Endothelial cell of umbilical vein (primary cell): ENCODE results near the gene KDM4B. TPM values are rescaled to one million over a fixed set of nuclear protein-coding genes. Genes with fewer than 3 reads are reported as not detected.
"Not testable (repeated sequence)": the region's sequence is repeated elsewhere in the genome, so short reads cannot be mapped to it uniquely, and the experiment has no call there.

Experiments used
- BruUV-seq: library from RNA; stranded (reverse); fragments of 400-500 nt; replicated peaks from 2 replicates; lab custom pipeline; 2021; lab: Mats Ljungman, UMichigan
- CTCF ChIA-PET: fragments of 300-600, 350-600 bp; sonication (Branson Sonifier 250); formaldehyde crosslinking; loops from one replicate; lab custom pipeline; 2021; ENCODE audit warnings: antibody characterized with exemption, inconsistent platforms; lab: Charles Lee
- POLR2A ChIA-PET: fragments of 300-600, 350-600 bp; sonication (Branson Sonifier 250); formaldehyde crosslinking; loops from one replicate; lab custom pipeline; 2021; ENCODE audit warnings: antibody characterized with exemption, inconsistent platforms; lab: Charles Lee
- DNase-seq: peaks from one replicate; pipeline ENCODE4 v3.0.0-alpha.2; 2011; ENCODE audit warnings: low read depth, low spot score
- FAIRE-seq: peaks from 2 replicates; lab custom pipeline; 2011; peaks lifted over from hg19 to GRCh38; lab: Jason Lieb, UNC
- H2AFZ ChIP-seq: 2 replicates; pipeline ENCODE4 v1.6.0; 2012; ENCODE audit warnings: low read depth, low read length, control low read depth, inconsistent platforms
- H3K27ac ChIP-seq: 2 replicates; pipeline ENCODE4 v1.5.1; 2011; ENCODE audit warnings: low read depth, mild to moderate bottlenecking, control low read depth, low read length, moderate library complexity; ENCODE audit not compliant: insufficient read depth
- H3K27me3 ChIP-seq, 2 experiments: 2 replicates each; pipeline versions ENCODE4 v1.6.0 to v1.6.1; 2011; ENCODE audit warnings: low read length in 2 of 2, mixed read lengths in 1 of 2; ENCODE audit not compliant: control insufficient read depth in 2 of 2, insufficient read depth in 2 of 2
- H3K36me3 ChIP-seq, 2 experiments: 2 replicates in 1 of 2; 3 replicates in 1 of 2; pipeline ENCODE4 v1.5.1; 2011; ENCODE audit warnings: low read length in 2 of 2, mild to moderate bottlenecking in 1 of 2, moderate library complexity in 1 of 2; ENCODE audit not compliant: control insufficient read depth in 2 of 2, insufficient read depth in 2 of 2; ENCODE audit errors: extremely low read depth in 1 of 2
- H3K4me1 ChIP-seq: 3 replicates; pipeline ENCODE4 v1.5.1; 2011; ENCODE audit warnings: mild to moderate bottlenecking, low read length; ENCODE audit not compliant: control insufficient read depth, insufficient read depth; ENCODE audit errors: extremely low read depth
- H3K4me2 ChIP-seq: 2 replicates; pipeline ENCODE4 v1.6.1; 2011; ENCODE audit warnings: low read length, control low read depth, mixed read lengths; ENCODE audit not compliant: insufficient read depth
- H3K4me3 ChIP-seq, 3 experiments: fragments of 200-600 bp in 1 of 3; sonication (generic), shearing (Covaris generic) in 1 of 3; replicated peaks in 1 of 3; 2 replicates each; pipeline ENCODE4 v1.5.1; 2011 to 2016; ENCODE audit warnings: control low read depth in 3 of 3, low read length in 3 of 3, mild to moderate bottlenecking in 2 of 3, inconsistent platforms in 1 of 3, low read depth in 1 of 3, moderate library complexity in 1 of 3; ENCODE audit not compliant: insufficient read depth in 1 of 3
- H3K79me2 ChIP-seq: 2 replicates; pipeline ENCODE4 v1.6.0; 2012; ENCODE audit warnings: low read length, inconsistent platforms; ENCODE audit not compliant: control insufficient read depth, insufficient read depth
- H3K9ac ChIP-seq: replicated peaks from 2 replicates; pipeline ENCODE3; 2011; ENCODE audit warnings: low read length, control low read depth; ENCODE audit not compliant: insufficient read depth; ENCODE audit errors: extremely low read depth
- H3K9me1 ChIP-seq: replicated peaks from 3 replicates; pipeline ENCODE4 v1.6.0; 2011; ENCODE audit warnings: mild to moderate bottlenecking, low read length; ENCODE audit not compliant: control insufficient read depth, insufficient read depth; ENCODE audit errors: extremely low read depth
- H3K9me3 ChIP-seq: replicated peaks from 2 replicates; pipeline ENCODE4 v1.5.1; 2012; ENCODE audit warnings: low read length, inconsistent platforms; ENCODE audit not compliant: control insufficient read depth, insufficient read depth
- H4K20me1 ChIP-seq: replicated peaks from 2 replicates; pipeline ENCODE3; 2011; ENCODE audit warnings: mild to moderate bottlenecking, low read length; ENCODE audit not compliant: control insufficient read depth, insufficient read depth; ENCODE audit errors: extremely low read depth
- CTCF ChIP-seq, 2 donors: IDR thresholded peaks; 1 replicate in 1 of 2; 2 replicates in 1 of 2; pipeline ENCODE4 v1.5.1; 2011; ENCODE audit warnings: low read length in 2 of 2, mild to moderate bottlenecking in 2 of 2, moderate library complexity in 2 of 2, control low read depth in 1 of 2, inconsistent platforms in 1 of 2, low read depth in 1 of 2; ENCODE audit not compliant: insufficient read depth in 1 of 2; ENCODE audit errors: extremely low read depth in 1 of 2
- EZH2 ChIP-seq: IDR thresholded peaks from 2 replicates; pipeline ENCODE4 v1.6.1; 2012; ENCODE audit warnings: borderline replicate concordance, low read depth, mild to moderate bottlenecking, moderate library complexity, low read length, inconsistent platforms; ENCODE audit not compliant: severe bottlenecking
- FOS ChIP-seq: IDR thresholded peaks from 2 replicates; pipeline ENCODE4 v1.6.1; 2011; ENCODE audit warnings: mild to moderate bottlenecking, low read length, moderate library complexity, borderline replicate concordance; ENCODE audit not compliant: insufficient read depth
- GATA2 ChIP-seq: IDR thresholded peaks from 2 replicates; pipeline ENCODE4 v1.7.0; 2011; ENCODE audit warnings: low read depth, mild to moderate bottlenecking, moderate library complexity, mixed read lengths, low read length; ENCODE audit not compliant: insufficient read length, insufficient read depth
- JUN ChIP-seq: IDR thresholded peaks from 2 replicates; pipeline ENCODE4 v1.6.1; 2011; ENCODE audit warnings: borderline replicate concordance, low read depth; ENCODE audit not compliant: insufficient read length, insufficient read depth
- MAX ChIP-seq: IDR thresholded peaks from 2 replicates; pipeline ENCODE4 v1.6.1; 2011; ENCODE audit not compliant: insufficient read depth, insufficient read length
- MYC ChIP-seq: IDR thresholded peaks from one replicate; pipeline ENCODE4 v1.6.1; 2011; ENCODE audit warnings: mild to moderate bottlenecking, low read depth, low read length
- POLR2A ChIP-seq: IDR thresholded peaks from 2 replicates; pipeline ENCODE4 v1.6.1; 2012; ENCODE audit warnings: low read depth, mild to moderate bottlenecking, control low read depth, low read length
- POLR2AphosphoS5 ChIP-seq: IDR thresholded peaks from 2 replicates; pipeline ENCODE4 v1.6.1; 2012; ENCODE audit warnings: low read depth, mild to moderate bottlenecking, control low read depth, low read length, moderate library complexity; ENCODE audit not compliant: insufficient read depth
- dilution Hi-C: fragments of 300-500 bp; cut with MboI; formaldehyde crosslinking; loops from one replicate; pipeline ENCODE4 v1.15.0; 2019; ENCODE audit warnings: low sequenced_read_pairs; ENCODE audit not compliant: extremely low pct_ligation_motif_present
- intact Hi-C: fragments of 100-400 bp; cut with micrococcal nuclease; formaldehyde crosslinking; loops from one replicate; pipeline ENCODE4 v1.10.0; 2022
- polyA plus RNA-seq, 4 experiments: library from polyadenylated mRNA; depleted of rRNA in 3 of 4; stranded (reverse) in 3 of 4; unstranded in 1 of 4; fragments of >200 nt; gene quantifications; 2 replicates each; pipeline versions ENCODE4 v1.2.1 to v1.2.3, GENCODE V29; 2011 to 2012; ENCODE audit warnings: missing spikeins in 1 of 4
- total RNA-seq: library from RNA; stranded (reverse); gene quantifications from 2 replicates; pipeline ENCODE4 v1.2.3, GENCODE V29; 2021

The KDM4B gene
- total and polyA plus RNA-seq, 2 donors (not counting 3 experiments of a cell fraction or from before 2014, with no cell fraction given), result 12.4 to 37.2 TPM

- dilution Hi-C loops, H2AFZ ChIP-seq, H3K9ac ChIP-seq, intact Hi-C loops, H3K9me1 ChIP-seq, BruUV-seq, H4K20me1 ChIP-seq, H3K4me2 ChIP-seq, FAIRE-seq, POLR2A ChIA-PET, H3K9me3 ChIP-seq, H3K4me3 ChIP-seq, H3K36me3 ChIP-seq, H3K4me1 ChIP-seq, H3K27ac ChIP-seq, DNase-seq, H3K27me3 ChIP-seq: not testable (repeated sequence)
- H3K79me2 ChIP-seq, result peaks cover 34% of the 10 kb centered on the region
- CTCF ChIA-PET, result interaction anchor here (0.7 to 1.6 kb wide), 4 partner anchors 14 to 108 kb away, joined by 3 to 5 read pairs (median 3); no protein-coding TSS in a partner anchor
These were observed 30.5 kb upstream of the KDM4B start for GRCh38 chr19:4938461-4938860.

GRCh38 chr19:4939466-4939865, 29.4 kb upstream of the KDM4B start:
- Histone ChIP-seq H3K27me3 (no peaks in the 10 kb centered on the region), H3K9me1 (no peaks in the 10 kb centered on the region), H2AFZ (no peak overlapping the region), H3K4me2 (no peak overlapping the region), H3K9ac (no peak overlapping the region), H3K79me2 (peaks cover 28% of the 10 kb centered on the region), H3K4me1 (no peaks in the 10 kb centered on the region), H3K27ac (no peak overlapping the region), H3K4me3 (no peak overlapping the region), H4K20me1 (no peaks in the 10 kb centered on the region), H3K36me3 (no peaks in the 10 kb centered on the region), H3K9me3 (no peaks in the 10 kb centered on the region)
- intact Hi-C loops, result no loop called here
- ChIA-PET POLR2A (no interaction called here), CTCF (interaction anchor here (0.6 to 2.4 kb wide), 3 partner anchors 28 to 92 kb away, joined by 3 to 7 read pairs (median 6); no protein-coding TSS in a partner anchor)
- dilution Hi-C loops, result no loop called here
- no TSS peak for BruUV-seq
- DNase-seq (no peak), FAIRE-seq (no peak)
- TF ChIP-seq POLR2A, result no peak
- TF ChIP-seq GATA2, result no peak
- TF ChIP-seq CTCF (IDR thresholded peaks at IDR 0.05; ENCODE audit: extremely low read depth in 1 of 2, insufficient read depth in 1 of 2, low read depth in 1 of 2, low read length in 2 of 2), result no peak
- no peak for TF ChIP-seq JUN
- no peak for TF ChIP-seq MYC
- TF ChIP-seq MAX, result no peak
- TF ChIP-seq EZH2, result no peak
- TF ChIP-seq POLR2AphosphoS5, result no peak
- TF ChIP-seq FOS, result no peak
